Measurements from ENCODE around the gene AMBP. TPM values are rescaled to one million over a fixed set of nuclear protein-coding genes. Genes with fewer than 3 reads are reported as not detected.

The AMBP gene
- total and polyA plus RNA-seq, 2 donors from 2014 or later = 5.3 to 43.5 TPM

DNA sequence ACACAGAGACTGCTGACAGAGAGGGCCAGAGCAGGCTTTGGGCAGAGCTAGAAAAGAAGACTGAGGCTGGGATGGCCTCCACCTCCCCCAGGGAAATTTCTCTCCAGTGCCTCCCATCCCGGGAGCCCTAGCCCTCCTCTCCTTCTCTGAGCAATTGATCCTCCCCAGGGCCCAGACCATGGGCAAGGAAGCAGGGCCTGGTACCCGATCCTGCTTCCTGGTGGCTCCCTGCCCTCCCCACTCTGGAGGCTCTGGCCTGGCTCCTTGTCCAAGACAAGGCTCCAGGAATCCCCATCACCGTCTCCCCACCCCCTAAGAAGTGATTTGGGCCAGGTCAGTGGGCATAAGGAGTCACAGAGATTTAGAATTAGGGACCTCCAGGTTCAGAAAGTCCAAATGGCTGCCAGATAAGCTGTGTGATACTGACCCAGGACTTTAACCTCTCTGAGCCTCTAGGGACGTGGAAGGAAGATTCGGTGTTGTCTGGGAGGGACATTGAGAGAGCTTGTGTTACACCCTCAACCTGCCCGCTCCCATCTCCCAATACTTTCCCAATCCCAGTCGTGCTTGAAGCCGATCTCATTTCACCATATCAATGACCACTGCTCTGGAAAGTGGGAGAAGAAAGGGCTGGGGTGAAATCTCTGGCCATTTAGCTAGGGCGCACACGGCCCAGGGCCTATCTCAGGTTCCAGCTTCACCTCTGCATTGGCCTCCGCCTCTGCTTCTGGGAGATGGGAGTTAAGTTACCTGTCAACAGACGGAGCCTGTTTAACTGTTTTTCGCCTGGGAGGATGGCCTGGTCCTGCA is 46.8 kb upstream of the AMBP start:
- no peaks in the 10 kb centered on the region for H3K4me1 ChIP-seq (ENCODE audit: control insufficient read depth in 2 of 3, insufficient read depth in 2 of 3, low read depth in 1 of 3, low read length in 3 of 3)
- no peaks in the 10 kb centered on the region for H3K27me3 ChIP-seq (ENCODE audit: control insufficient read depth, insufficient read depth, low read length)
- TF ChIP-seq, protein P1, sequence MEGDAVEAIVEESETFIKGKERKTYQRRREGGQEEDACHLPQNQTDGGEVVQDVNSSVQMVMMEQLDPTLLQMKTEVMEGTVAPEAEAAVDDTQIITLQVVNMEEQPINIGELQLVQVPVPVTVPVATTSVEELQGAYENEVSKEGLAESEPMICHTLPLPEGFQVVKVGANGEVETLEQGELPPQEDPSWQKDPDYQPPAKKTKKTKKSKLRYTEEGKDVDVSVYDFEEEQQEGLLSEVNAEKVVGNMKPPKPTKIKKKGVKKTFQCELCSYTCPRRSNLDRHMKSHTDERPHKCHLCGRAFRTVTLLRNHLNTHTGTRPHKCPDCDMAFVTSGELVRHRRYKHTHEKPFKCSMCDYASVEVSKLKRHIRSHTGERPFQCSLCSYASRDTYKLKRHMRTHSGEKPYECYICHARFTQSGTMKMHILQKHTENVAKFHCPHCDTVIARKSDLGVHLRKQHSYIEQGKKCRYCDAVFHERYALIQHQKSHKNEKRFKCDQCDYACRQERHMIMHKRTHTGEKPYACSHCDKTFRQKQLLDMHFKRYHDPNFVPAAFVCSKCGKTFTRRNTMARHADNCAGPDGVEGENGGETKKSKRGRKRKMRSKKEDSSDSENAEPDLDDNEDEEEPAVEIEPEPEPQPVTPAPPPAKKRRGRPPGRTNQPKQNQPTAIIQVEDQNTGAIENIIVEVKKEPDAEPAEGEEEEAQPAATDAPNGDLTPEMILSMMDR (IDR thresholded peaks at IDR 0.05; ENCODE audit: borderline replicate concordance, extremely low read depth, insufficient read depth) = no peak
- peaks cover 0 to 8% (median 0%) of the 10 kb centered on the region in 3 donors for H3K9me3 ChIP-seq (ENCODE audit: control insufficient read depth in 2 of 3, insufficient read depth in 1 of 3, low read length in 3 of 3)
- no peak overlapping the region for H3K27ac ChIP-seq (ENCODE audit: low read depth in 2 of 2, low read length in 2 of 2)
- H3K36me3 ChIP-seq (ENCODE audit: control insufficient read depth in 2 of 3, insufficient read depth in 3 of 3, low read length in 3 of 3) = no peaks in the 10 kb centered on the region
- intact Hi-C loops (cut with DNase I) = no loop called here
- H3K9ac ChIP-seq (ENCODE audit: low read length in 3 of 3) = no peak overlapping the region
- H3K4me3 ChIP-seq (ENCODE audit: low read length in 3 of 3) = no peak overlapping the region
- FAIRE-seq (no peak), DNase-seq (peak in 4 of 5 donors; percentile 33 to 82 (median 54))

DNA sequence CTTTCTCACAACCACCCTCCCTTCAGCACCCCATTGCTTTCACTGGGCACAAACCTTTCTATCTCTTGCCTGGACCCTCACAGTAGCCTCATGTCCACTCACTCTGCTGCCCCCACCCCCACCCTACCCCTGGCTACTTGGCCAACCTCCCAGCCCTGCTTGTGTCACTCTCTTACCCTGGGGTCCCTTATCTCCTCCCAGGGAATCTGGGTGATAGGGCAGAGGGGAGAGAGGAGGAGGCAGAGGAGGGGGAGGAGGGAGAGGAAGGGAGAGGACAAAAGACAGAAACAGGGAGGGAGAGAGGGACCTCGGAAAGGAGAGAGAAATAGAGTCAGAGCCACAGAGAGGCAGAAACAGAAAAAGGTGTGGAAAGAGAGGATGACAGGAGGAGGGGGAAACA is 46.0 kb upstream of the AMBP start:
- intact Hi-C loops (cut with DNase I) = no loop called here
- DNase-seq (peak in 1 of 5 donors; percentile 21), FAIRE-seq (no peak)
- Histone ChIP-seq H3K4me1 (ENCODE audit: control insufficient read depth in 2 of 3, insufficient read depth in 2 of 3, low read depth in 1 of 3, low read length in 3 of 3) (no peaks in the 10 kb centered on the region), H3K4me3 (ENCODE audit: low read length in 3 of 3) (no peak overlapping the region), H3K36me3 (ENCODE audit: control insufficient read depth in 2 of 3, insufficient read depth in 3 of 3, low read length in 3 of 3) (no peaks in the 10 kb centered on the region), H3K9me3 (ENCODE audit: control insufficient read depth in 2 of 3, insufficient read depth in 1 of 3, low read length in 3 of 3) (peaks cover 0 to 8% (median 0%) of the 10 kb centered on the region in 3 donors), H3K9ac (ENCODE audit: low read length in 3 of 3) (no peak overlapping the region), H3K27me3 (ENCODE audit: control insufficient read depth, insufficient read depth, low read length) (no peaks in the 10 kb centered on the region), H3K27ac (ENCODE audit: low read depth in 2 of 2, low read length in 2 of 2) (no peak overlapping the region)
- TF ChIP-seq, protein P1 (IDR thresholded peaks at IDR 0.05; ENCODE audit: borderline replicate concordance, extremely low read depth, insufficient read depth) = no peak

DNA sequence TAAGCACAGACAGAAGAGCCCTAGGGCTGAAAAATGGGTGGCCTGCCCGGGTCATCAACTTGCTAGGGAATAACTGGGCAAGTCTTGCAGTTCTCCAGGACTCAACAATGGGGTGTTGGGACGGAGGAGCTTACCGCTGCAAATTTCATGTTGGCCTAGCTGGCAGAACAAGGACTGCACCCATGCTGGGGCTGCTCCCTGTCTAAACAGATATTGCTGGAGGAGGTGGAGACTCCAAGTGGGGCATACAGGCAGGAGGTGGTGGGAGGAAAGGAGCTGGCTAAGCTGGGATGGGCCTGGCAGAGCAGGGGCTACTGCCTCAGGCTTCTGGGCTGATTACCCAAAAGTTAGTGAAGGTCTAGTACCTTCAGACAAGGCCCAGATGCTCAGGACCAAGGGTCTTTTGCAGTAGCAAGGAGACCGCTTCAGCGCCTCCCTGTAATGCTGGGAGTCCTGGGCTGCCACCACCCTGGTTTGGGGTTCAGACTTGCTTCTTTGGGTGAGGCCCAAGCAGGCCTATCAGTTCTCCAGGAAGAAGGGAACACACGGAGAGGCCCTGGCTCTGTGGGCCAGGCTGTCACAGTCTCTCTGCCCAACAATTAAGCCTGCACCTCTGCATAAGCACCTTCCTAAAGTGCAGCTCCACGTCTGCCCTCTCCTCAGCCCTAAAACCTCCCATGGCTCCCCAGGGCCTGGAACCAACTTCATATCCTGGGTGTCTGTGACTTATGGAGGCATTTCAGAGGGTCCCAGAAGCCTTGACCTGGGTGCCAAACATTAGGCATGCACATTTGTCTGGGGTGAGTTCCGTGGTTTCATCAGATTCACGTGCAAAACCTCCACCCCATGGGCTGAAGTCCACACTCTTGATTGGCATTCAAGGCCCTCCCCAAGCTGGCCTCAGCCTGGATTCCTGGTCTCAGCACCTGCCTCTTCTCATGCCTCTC is 45.2 kb upstream of the AMBP start:
- intact Hi-C loops (cut with DNase I) = no loop called here
- H3K9me3 ChIP-seq (ENCODE audit: control insufficient read depth in 2 of 3, insufficient read depth in 1 of 3, low read length in 3 of 3) = peaks cover 0 to 8% (median 0%) of the 10 kb centered on the region in 3 donors
- no peaks in the 10 kb centered on the region for H3K4me1 ChIP-seq (ENCODE audit: control insufficient read depth in 2 of 3, insufficient read depth in 2 of 3, low read depth in 1 of 3, low read length in 3 of 3)
- no peaks in the 10 kb centered on the region for H3K36me3 ChIP-seq (ENCODE audit: control insufficient read depth in 2 of 3, insufficient read depth in 3 of 3, low read length in 3 of 3)
- TF ChIP-seq, protein P1 (IDR thresholded peaks at IDR 0.05; ENCODE audit: borderline replicate concordance, extremely low read depth, insufficient read depth) = no peak
- peak in 1 of 5 donors; percentile 29 for DNase-seq
- no peak overlapping the region for H3K4me3 ChIP-seq (ENCODE audit: low read length in 3 of 3)
- FAIRE-seq = no peak
- H3K27me3 ChIP-seq (ENCODE audit: control insufficient read depth, insufficient read depth, low read length) = no peaks in the 10 kb centered on the region
- no peak overlapping the region for H3K9ac ChIP-seq (ENCODE audit: low read length in 3 of 3)
- H3K27ac ChIP-seq (ENCODE audit: low read depth in 2 of 2, low read length in 2 of 2) = no peak overlapping the region

Measured in kidney (tissue), 14 donors.